Limb (tissue), 2 donors: ENCODE results near the gene MDP1.

Experiments
- DNase-seq, 2 donors: peaks; one replicate each; pipeline ENCODE4 v3.0.0-alpha.2; 2016; ENCODE audit errors: extremely low spot score in 2 of 2

Gene MDP1

GRCh38 chr14:24215495-24216344 is at the start of gene MDP1:
Gene MDP1 (minus strand): TSS chr14:24216066. CDS start chr14:24215955, 111 bp downstream.
- peak; percentile 87 to 89 for DNase-seq

GRCh38 chr14:24264298-24264697 is 48.4 kb upstream of the MDP1 start:
- no peak for DNase-seq

DNA sequence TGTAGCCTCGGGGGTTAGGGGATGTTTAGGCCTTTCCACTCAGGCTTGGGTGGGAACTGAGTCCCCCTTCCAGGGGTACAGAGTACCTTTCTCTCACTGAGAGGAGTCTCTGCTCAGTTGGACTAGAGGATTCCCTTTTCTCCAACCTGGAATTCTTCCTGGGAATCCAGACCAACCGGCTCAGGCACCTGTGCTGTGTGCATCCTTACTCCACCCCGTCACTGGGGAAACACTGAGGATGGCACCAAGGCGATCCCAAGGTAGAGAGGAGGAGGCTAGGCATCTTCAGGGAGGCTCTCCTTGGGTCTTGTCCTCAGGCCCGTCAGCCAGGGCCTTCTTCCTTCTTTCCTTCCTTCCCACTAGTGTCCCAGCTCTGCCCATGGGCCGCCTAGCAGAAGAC is 48.0 kb upstream of the MDP1 start:
- DNase-seq: no peak

DNA sequence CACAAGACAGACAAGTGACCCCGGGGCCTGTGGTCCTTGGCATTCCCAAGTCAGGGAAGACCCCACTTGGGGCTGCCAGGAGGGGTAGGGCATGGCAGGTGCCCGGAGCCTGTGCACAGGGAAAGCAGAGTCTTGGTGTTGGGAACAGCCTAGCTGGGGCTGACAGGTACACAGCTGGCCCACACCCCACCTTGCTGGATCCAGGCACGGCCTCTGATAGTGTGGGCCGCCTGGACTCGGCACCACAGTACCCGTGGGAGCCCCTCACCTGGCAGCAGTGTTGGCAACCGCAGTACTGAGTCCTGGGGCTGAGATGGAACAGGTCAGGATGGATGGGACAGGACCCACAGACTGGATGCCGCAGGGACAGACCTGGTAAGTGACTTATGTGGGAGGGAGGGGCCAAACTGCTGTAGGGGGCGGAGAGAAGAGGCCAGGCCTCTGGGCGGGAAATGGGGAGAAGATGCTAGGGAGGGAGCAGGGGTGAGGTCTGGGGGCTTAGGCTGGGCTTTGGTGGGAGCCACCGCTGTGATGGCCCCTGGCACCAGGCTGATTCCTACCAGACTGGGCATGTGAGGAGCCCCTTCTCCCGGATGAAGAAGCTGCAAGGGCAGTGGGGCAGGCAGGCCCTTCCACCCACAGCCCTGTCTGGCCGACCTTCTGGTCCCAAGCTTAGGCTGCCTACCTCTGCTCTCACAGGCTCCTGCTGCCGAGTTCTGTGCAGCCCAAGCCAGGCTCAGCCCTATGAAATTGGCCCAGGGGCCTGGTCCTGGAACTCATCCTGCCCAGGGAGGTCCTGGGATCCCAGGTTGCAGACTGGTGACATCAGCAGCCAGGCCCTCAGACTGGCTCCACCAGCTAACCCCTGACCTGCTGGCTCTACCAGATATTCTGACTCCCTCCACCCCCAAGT is 47.2 kb upstream of the MDP1 start, which contains the start of gene TGM1:
Gene TGM1 (minus strand): TSS at position 357 of the 913 bp plus-strand sequence. CDS start 825 bp downstream, outside the sequence.
- DNase-seq: no peak

DNA sequence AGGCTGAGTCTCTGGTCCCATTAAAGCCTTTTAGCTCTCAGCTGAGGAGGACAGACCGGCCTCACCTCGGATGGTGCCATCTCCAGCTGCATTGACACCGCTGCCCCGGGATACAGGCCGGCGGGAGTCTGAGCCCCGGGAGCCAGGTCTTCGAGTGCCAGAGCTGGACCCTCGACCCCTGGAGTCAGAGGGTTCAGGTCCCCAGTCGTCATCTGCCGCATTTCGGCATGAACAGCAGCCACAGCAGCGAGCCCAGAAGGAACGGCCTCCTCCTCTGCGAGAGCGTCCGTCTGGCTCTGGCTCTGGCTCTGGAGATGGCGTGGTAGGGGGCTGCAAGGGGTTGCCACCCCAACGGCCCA is 46.1 kb upstream of the MDP1 start:
- no peak for DNase-seq

GRCh38 chr14:24261256-24261968 is 45.5 kb upstream of the MDP1 start:
- no peak for DNase-seq

GRCh38 chr14:24260780-24261157 is 44.9 kb upstream of the MDP1 start:
- DNase-seq: no peak

DNA sequence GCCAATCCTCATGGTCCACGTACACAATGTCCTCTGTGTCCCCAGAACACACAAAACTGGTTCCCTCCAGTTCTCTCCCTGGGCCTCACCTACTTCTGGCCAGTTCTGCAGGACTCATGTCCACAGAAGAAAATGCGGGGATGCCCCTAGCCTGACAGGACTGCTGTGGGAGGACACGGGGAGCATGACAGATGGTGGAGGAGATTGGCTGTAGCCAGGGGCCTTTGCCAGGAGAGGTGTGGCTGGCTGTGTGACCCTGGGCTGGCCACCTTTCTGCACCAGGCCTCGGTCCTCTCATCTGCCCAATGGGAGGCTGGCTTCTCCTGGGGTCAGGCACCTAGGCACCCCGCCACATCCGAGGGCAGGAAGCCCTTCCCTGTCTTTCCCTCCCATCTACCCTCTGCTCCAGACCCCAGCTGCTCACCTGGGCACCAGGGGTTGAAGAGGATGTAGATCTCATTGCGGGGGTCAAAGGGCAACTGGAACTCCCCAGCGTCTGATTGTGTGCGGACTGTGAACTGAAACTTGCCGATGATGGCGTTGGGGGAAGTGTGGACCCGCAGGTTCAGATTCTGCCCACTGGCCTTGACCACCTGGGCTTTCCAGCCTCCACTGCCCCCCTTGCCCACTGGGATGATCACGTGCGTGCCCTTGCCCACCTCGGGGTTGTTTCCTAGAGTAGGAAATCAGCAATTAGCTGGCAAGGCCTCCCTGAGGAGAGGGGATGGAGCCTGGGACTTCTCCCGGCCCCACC is 44.3 kb upstream of the MDP1 start:
- DNase-seq: no peak

GRCh38 chr14:24259282-24260025 is 43.6 kb upstream of the MDP1 start:
- peak; percentile 14 to 83 for DNase-seq

- no peak for DNase-seq
Measured at GRCh38 chr14:24258548-24259265, 42.8 kb upstream of the MDP1 start.

DNA sequence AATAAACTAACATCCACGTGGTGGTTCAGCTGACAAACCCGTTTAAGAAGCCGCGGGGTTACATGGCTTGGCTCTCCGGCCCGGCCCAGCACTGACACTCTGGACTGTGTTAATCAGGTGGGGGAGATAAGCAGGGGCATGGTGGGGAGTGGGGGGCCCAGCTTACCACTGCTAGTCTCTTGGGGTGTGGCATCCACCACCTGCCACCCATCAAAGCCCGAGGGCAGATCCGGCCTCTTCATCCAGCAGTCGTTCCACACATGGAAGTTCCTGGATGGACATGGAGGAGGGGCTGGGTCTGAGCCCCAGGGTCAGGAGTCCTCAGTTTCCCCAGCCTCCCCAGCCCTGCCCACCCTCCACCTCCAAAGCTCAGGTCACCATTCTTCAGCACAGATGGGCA is 42.3 kb upstream of the MDP1 start:
- no peak for DNase-seq

DNA sequence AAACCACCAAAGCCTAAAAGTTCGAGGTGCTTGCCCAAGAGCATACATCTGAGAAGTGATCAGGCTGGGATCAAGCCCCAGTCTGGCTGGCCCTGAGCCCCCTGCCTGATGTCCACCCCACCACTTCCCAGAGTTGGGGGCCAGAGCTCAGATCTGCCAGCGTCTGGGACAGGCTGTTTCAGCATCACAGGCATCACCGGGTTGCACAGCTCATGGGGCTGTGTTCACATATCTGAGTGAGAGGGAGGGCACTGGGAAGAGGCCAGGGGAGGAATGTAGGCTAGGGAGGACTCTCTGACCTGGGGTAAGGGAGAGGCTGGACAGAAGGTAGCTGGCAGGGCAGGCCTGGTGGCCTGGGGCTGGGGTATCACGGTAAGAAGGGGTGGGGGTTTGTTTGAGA is 41.1 kb upstream of the MDP1 start:
- DNase-seq: no peak

- no peak for DNase-seq
Measured at GRCh38 chr14:24255931-24256711, 40.3 kb upstream of the MDP1 start.

- DNase-seq: no peak
Measured at GRCh38 chr14:24255438-24255837, 39.6 kb upstream of the MDP1 start.

- no peak for DNase-seq
Measured at GRCh38 chr14:24254630-24255392, 38.9 kb upstream of the MDP1 start.

DNA sequence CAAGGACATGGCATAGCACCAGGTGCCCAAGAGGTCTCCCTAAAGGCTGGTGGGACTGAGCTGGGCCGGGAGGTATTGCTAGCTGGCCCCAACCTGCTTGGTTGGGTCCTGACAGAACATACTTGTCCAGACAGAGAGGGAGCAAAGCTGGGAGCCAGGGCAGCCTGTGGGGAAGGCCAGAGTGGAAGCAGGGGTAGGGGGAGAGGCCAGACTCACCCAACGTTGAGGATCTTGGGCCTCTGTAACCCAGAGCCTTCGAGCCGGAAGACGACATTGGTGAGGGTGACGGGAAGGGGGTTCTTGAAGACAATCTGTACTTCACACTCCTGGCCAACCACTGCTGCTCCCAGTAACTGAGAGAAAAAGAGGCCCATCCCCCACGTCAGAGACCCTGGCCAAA is 38.1 kb upstream of the MDP1 start:
- no peak for DNase-seq

DNA sequence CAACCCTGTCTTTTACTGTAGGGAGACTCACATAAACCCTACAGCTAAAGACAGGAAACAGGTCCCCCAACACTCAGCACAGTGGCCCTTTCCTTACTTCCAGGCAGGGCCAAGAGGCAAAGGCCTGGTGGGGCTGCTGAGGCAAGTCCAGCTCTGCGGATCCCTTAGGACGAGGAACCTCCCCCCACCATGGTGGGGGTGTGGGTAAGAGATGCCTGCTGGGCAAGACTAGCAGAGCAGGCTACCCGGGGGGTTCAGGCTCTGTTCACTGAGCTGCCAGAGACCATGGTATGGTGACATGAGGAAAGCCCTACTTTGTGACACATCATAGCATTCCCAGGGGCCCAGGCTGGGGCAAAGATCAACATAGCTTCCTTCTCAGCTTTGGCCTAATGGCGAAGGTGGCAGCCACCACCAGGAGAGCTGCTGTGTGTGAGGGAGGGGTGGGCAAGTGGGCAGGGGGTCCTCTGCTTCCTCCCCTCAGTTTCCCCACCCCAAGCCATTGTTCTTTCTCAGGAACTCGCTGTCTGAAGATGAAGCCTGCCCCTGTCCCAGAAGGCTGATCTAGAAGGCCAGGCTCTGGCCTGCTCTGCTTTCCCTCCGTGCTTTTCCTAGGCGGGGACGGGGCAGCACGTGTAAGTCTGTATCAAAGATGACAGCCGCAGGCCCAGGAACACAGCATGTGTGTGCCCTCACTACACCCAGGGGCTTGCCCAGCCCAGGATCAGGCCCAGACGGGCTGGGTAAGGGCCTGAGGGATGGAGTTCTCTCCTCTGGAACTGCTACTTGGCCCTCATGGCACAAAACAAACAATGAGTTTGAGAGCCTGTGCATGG is 36.6 kb upstream of the MDP1 start:
- DNase-seq: no peak
